Posterior vena cava (tissue), 2 donors: ENCODE measurements around the gene EML4. TPM values are rescaled to one million over a fixed set of nuclear protein-coding genes. Genes with fewer than 3 reads are reported as not detected.
"Not testable (repeated sequence)": the region's sequence is repeated elsewhere in the genome, so short reads cannot be mapped to it uniquely, and the experiment has no call there.

Source experiments
- DNase-seq: peaks from one replicate; pipeline ENCODE4 v3.0.0-alpha.2; 2020; ENCODE audit warnings: low spot score
- intact Hi-C, 2 donors: fragments of 100-400 bp; cut with DNase I; formaldehyde crosslinking; loops; one replicate each; pipeline versions ENCODE4 v1.14.1 to v1.14.2; 2022 to 2023
- total RNA-seq, 2 donors: library from RNA; stranded (reverse); fragmentation: NEBNext Ultra II Directional; extraction: Animal tissue kit (Norgen Biotek cat#: 25700); gene quantifications; one replicate each; pipeline ENCODE4 v1.2.1, GENCODE V29; 2021
- donor health status: DM: yes; HTN: yes; CAD: no.
- donor health status: DM: yes; HTN: yes; CAD: no.

The EML4 gene
- total RNA-seq, 2 donors from 2014 or later = 33.9 to 36.6 TPM

DNA sequence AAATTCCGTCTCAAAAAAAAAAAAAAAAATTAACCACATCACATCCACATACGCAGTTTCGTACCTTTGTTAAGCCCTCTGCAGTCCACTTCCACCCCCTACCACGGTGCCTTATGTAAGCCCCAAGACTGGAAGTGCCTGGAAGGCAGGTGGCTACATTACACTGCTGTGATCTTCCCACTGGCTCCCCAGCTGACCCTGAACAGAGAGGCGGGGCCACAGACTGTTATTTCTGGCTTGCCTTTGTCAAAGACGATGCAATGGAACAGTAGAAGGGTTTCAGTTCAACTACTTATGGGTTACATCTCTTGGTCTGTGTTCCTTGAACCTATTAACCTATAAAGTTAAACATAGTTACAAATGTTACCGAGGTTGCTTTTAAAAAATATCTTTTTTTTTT is 207.6 kb downstream of the EML4 start:
- intact Hi-C loops = no loop called here
- DNase-seq = no peak

GRCh38 chr2:42378415-42378814 is 209.3 kb downstream of the EML4 start:
- intact Hi-C loops = no loop called here
- no peak for DNase-seq

- DNase-seq, intact Hi-C loops: not testable (repeated sequence)
Observed at GRCh38 chr2:42380026-42380425, 210.9 kb downstream of the EML4 start.

DNA sequence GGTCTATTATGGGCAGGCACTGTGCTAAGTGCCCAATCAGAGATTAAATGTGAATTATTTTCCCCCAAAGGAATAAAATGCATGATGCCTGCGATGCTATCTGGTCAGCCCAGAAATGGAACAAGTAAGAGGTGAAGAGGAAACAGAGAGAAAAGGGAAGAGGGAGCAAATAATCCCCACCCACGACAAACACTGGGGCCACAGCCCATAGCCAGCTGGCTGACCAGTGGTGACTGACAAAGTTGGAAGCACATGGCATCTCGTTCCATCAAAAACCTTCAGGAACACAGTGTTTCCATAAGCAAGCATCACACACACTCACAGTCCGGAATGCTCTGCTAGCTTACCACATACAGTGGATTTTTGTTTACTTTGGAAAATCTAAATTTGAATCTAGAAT is 213.0 kb downstream of the EML4 start:
- intact Hi-C loops = no loop called here
- DNase-seq = no peak

Other genes with a start within 250 kb of the EML4 start
- 100 to 1,000 TPM; 137 to 169 TPM for gene PKDCC, start 121.3 kb upstream of the EML4 start, total RNA-seq
- gene COX7A2L, start 191.9 kb downstream of the EML4 start, total RNA-seq = 10 to 100 TPM; 58.1 to 58.7 TPM